ENCODE measurements around the gene GALNT12. TPM values are rescaled to one million over a fixed set of nuclear protein-coding genes. Genes with fewer than 3 reads are reported as not detected.
A peak's percentile ranks its signal among the peaks of the same experiment; 100 is the strongest.

Gene GALNT12
- total RNA-seq, 2 donors from 2014 or later, result 0.91 to 1.1 TPM

- intact Hi-C loops (cut with DNase I), result no loop called here
- DNase-seq (peak; percentile 64), ATAC-seq (peak; percentile 46 to 62)
These were observed 79.3 kb downstream of the GALNT12 start for GRCh38 chr9:98886691-98887229.

DNA sequence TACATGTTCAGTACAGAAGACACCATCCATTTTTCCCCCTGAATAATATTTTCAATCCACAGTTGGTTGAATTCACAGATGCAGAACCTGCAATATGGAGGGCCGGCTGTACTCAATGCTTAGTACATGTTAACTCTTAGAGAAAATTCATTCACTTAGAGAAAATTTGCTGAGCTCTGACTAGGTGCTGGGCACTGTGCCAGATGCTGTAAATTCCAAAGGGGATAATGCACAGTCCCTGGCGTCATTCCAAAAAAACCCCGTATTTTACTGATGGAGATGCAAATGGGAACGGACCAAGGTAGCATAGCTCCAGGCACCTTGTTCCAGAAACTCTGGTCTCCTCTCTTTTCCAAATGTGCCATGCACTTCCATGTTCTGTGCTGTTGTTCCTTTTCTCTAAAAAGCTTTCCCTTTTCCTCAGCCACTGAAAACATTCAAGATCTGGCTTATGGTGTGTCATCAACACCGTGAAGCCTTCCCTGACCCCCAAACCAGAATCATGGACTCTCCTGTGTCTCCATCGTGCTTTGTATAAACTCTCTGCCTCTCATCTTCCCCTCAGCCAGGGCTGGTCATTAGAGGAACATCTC lies 80.5 kb downstream of the GALNT12 start:
- intact Hi-C loops (cut with DNase I), result no loop called here
- ATAC-seq (no peak), DNase-seq (no peak)

DNA sequence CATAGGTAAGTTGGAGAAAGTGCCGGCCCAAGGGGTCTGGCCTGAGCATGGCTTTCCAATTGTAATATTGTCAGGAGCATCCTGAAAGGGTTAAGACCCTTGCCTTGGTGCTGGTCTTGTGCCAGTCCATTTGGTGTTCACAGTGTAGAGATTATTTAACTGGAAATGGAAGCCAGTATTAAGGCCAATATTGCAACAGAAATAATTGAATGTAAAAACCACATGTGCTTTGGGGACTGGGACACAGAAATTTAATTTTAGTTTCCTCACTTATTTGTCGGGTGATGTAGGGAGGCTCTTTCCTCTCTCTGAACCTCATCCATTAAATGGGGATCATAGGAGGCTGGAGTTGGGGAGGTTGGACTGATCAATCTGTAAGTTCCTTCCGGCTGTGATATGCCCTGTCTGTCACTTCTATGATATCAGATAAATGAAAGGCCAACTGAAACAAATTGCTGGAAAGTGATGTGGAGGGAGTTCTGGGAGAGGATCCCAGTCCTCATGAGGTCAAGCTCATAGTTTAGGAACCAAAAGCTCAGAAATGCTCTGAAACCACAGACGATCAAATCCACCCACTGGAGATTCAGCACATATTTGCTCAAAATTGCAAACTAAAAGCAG lies 81.4 kb downstream of the GALNT12 start:
- intact Hi-C loops (cut with DNase I), result no loop called here
- DNase-seq (peak; percentile 41), ATAC-seq (peak; percentile 68 to 71)

DNA sequence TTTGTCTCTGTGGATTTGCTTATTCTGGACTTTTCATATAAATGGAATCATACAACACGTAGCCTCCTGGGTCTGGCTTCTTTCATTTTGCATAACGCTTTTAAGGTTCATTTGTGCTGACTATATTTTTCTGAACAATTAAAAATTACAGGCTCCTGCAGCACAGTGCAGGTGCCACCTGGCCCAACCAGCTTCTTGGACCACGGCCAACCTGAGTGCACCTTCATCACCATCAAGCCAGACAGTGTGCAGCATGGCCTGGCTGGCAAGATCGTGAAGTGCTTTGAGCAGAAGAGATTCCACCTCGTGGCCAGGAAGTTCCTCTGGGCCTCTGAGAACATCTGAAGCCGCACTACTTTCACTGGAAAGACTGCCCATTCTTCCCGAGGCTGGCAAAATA lies 82.8 kb downstream of the GALNT12 start:
- intact Hi-C loops (cut with DNase I), result no loop called here
- no peak for ATAC-seq
- DNase-seq, result no peak

- no peak for DNase-seq
- intact Hi-C loops (cut with DNase I), result no loop called here
- no peak for ATAC-seq
These were observed 84.8 kb downstream of the GALNT12 start for GRCh38 chr9:98892288-98892687.

DNA sequence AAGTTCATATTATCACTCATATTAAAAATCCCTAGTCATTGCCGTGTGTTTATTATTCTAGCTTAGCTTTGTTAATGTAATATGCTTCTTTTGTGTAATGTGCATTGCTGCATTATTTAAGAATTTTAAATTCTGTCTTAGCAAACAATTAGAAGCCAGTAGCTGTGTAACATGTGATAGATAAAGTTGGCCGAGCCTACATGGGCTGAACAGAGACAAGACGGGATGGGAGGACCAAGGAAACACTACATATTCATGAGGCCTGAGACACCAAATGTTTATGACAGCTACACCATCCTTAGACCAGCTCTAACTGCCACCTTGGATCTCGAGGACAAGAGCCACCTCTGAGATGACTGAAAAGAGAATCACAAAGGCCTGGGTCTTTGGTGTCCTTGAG lies 85.2 kb downstream of the GALNT12 start:
- intact Hi-C loops (cut with DNase I), result no loop called here
- DNase-seq (no peak), ATAC-seq (no peak)

GRCh38 chr9:98894171-98894570 lies 86.7 kb downstream of the GALNT12 start:
- ATAC-seq, result no peak
- DNase-seq, result no peak
- intact Hi-C loops (cut with DNase I), result no loop called here

DNA sequence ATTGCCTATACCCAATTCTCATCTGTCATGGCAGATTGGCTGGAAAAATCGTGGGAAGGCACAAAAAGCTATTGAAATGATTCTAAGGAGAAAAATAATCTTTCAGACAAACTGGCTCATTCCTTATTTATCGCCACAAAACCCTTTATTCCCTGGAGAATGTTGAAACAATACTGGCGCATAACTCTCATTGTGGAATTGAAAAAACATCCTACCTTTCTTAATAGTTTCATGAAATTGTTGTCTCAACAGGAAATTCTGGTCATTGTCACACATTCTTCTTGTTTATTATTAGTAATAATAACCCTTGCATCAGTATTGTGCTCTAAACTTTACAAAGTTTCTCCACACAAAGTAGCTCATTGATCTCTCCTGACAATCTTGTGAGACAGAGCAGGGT lies 87.3 kb downstream of the GALNT12 start:
- ATAC-seq, result no peak
- intact Hi-C loops (cut with DNase I), result no loop called here
- no peak for DNase-seq

- ATAC-seq (no peak), DNase-seq (no peak)
- intact Hi-C loops (cut with DNase I), result no loop called here
These were observed 89.2 kb downstream of the GALNT12 start for GRCh38 chr9:98896632-98897031.

DNA sequence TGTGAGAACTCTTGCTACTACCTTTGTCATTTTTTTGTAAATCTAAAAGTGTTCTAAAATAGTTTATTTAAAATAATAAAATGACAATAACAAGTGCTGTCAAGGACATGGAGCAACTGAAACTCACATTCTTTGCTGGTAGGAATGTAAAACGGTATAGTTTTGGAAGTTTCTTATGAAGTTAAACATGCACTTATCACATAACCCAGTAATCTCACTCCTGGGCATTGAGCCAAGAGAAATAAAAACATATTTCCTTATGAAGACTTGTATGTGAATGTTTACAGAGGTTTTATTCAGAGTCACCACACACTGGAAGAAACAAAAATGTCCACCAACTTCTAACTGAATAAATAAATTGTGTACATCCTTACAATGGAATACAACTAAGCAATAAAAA lies 90.3 kb downstream of the GALNT12 start:
- intact Hi-C loops (cut with DNase I), result no loop called here
- ATAC-seq (no peak), DNase-seq (no peak)

DNA sequence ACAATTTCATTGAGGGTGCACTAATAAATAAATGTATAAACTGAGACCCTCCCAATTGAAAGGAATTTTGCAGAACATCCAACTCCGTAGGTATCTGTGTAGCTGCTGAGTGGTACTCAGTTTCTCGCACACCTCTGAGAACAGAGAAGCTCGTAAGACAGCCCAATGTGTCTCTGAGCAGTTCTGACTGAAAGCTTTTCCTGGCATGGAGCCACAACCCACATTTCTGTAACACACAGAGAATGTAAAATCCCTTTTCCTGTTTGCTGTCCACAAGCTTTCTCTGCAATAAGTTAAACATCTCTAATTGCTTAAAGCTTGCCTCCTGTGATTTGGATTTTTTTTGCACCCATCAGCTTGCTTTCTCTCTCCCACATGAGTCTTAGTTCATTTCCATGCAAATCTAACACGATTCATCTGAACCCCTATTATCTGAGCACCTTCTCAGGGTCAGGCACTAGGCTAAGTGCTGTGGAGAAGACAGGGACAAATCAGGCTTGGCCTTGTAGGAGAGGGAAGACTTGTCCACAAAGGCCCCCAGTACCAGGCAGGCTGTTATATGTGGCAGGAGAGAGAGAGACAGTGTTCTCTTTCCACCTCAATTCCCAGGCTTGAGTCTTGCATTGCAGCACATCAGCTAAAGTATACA lies 92.1 kb downstream of the GALNT12 start:
- ATAC-seq (peak in 1 of 2 donors; percentile 47), DNase-seq (no peak)
- intact Hi-C loops (cut with DNase I), result no loop called here

Other genes starting within 250 kb of the GALNT12 start
- gene GABBR2, start 98.7 kb upstream of the GALNT12 start, total RNA-seq, result under 1 TPM in 1 of 2 donors, not detected in 1; 0.41 TPM
- gene ANKS6, start 11.1 kb upstream of the GALNT12 start, total RNA-seq, result 1 to 10 TPM; 6.5 to 7.4 TPM
- 10 to 100 TPM; 73.3 to 75.0 TPM for gene COL15A1, start 136.2 kb downstream of the GALNT12 start, total RNA-seq